ENCODE results near the gene HINT1.

DNA sequence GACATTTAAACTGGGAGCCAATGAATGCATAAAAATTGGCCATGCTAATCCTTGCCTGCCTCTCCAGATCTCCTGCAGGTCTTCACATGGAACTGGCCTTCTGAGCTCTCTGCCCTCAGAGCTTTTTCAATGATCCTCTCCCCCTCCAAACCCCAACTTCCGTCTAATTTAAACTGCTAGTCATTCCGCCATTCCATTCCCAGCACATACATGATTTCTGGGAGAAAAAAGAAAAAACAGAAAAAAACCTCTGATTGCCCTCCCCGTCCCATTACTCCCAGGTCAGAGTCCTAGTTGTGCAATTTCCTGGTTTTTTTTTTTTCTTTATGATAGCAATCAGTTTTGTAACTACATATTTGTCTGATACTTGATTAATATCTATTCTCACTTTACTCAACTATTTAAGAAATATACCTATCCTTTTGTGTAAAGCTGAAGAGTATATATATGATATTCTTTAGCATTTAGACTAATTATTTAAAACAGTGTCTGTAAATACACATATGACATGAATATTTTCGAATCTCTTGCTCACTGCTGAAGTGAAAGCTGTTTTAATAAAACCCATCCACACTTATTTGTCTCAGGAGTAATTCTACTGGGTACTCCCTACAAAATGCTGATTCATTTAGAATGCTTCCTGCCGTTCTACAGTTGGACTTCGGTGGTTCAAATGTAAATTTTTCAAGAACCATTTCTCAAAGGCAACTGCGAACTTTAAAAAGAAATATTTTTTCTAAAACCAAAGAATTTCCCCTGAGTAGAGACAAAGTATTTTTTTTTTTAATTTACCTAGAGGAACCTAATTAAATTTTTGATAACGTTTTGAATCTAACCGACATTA, 1.6 kb downstream of the HINT1 start:
- TF ChIP-seq CTCF (IDR thresholded peaks at IDR 0.05 in 4 of 5, conservative IDR thresholded peaks at IDR 0.05 in 1 of 5) (no peak), POLR2A (IDR thresholded peaks at IDR 0.05) (no peak)
